Neuronal stem cell (in vitro differentiated cells): ENCODE measurements around the gene ZDHHC3. TPM values are rescaled to one million over a fixed set of nuclear protein-coding genes. Genes with fewer than 3 reads are reported as not detected.
A peak's percentile ranks its signal among the peaks of the same experiment; 100 is the strongest.

ENCODE experiments used
- DNase-seq: peaks from one replicate; pipeline ENCODE4 v3.0.0-alpha.2; 2013; ENCODE audit warnings: low spot score
- H2AFZ ChIP-seq: one replicate; pipeline ENCODE4 v1.6.1; 2013; ENCODE audit warnings: mild to moderate bottlenecking, low read length, inconsistent platforms
- H2AK5ac ChIP-seq: 2 replicates; pipeline ENCODE4 v1.6.1; 2013; ENCODE audit warnings: low read depth, mild to moderate bottlenecking, inconsistent platforms, low read length, moderate library complexity, mixed read lengths
- H2BK120ac ChIP-seq: 2 replicates; pipeline ENCODE4 v1.6.1; 2013; ENCODE audit warnings: low read depth, mild to moderate bottlenecking, inconsistent platforms, low read length, moderate library complexity, mixed read lengths
- H2BK12ac ChIP-seq: one replicate; pipeline ENCODE4 v1.6.1; 2013; ENCODE audit warnings: low read length, inconsistent platforms
- H2BK15ac ChIP-seq: 2 replicates; pipeline ENCODE4 v1.6.1; 2013; ENCODE audit warnings: mild to moderate bottlenecking, low read length, inconsistent platforms, mixed read lengths
- H2BK5ac ChIP-seq: one replicate; pipeline ENCODE4 v1.6.1; 2013; ENCODE audit warnings: inconsistent platforms, mild to moderate bottlenecking, low read length, moderate library complexity
- H3K14ac ChIP-seq: one replicate; pipeline ENCODE4 v1.6.1; 2013; ENCODE audit warnings: low read length, inconsistent platforms
- H3K18ac ChIP-seq: 2 replicates; pipeline ENCODE4 v1.6.1; 2013; ENCODE audit warnings: low read length, inconsistent platforms
- H3K23ac ChIP-seq: 2 replicates; pipeline ENCODE4 v1.6.1; 2013; ENCODE audit warnings: low read depth, mild to moderate bottlenecking, mixed read lengths, low read length, inconsistent platforms; ENCODE audit not compliant: poor library complexity
- H3K27ac ChIP-seq: replicated peaks from 3 replicates; pipeline ENCODE4 v1.5.1; 2013; ENCODE audit warnings: low read length, inconsistent platforms
- H3K27me3 ChIP-seq, 3 experiments: 2 replicates each; pipeline ENCODE4 v1.6.1; 2013; ENCODE audit warnings: low read length in 3 of 3, mild to moderate bottlenecking in 2 of 3, inconsistent platforms in 1 of 3, low read depth in 1 of 3, mixed read lengths in 1 of 3, moderate library complexity in 1 of 3; ENCODE audit not compliant: control insufficient read depth in 3 of 3, insufficient read depth in 3 of 3
- H3K36me3 ChIP-seq, 2 donors: replicated peaks in 1 of 2; 2 replicates each; pipeline ENCODE4 v1.6.1; 2013; ENCODE audit warnings: low read length in 2 of 2; ENCODE audit not compliant: control insufficient read depth in 2 of 2, insufficient read depth in 2 of 2
- H3K4ac ChIP-seq: 2 replicates; pipeline ENCODE4 v1.6.1; 2013; ENCODE audit warnings: inconsistent platforms, mild to moderate bottlenecking, low read length, moderate library complexity
- H3K4me1 ChIP-seq, 2 donors: 1 replicate in 1 of 2; 2 replicates in 1 of 2; pipeline ENCODE4 v1.6.1; 2013; ENCODE audit warnings: low read length in 2 of 2, low read depth in 1 of 2; ENCODE audit not compliant: control insufficient read depth in 2 of 2, insufficient read depth in 1 of 2
- H3K4me2 ChIP-seq: one replicate; pipeline ENCODE4 v1.6.1; 2013; ENCODE audit warnings: mild to moderate bottlenecking, low read length, inconsistent platforms; ENCODE audit not compliant: insufficient read depth, poor library complexity, severe bottlenecking
- H3K4me3 ChIP-seq, 2 donors: 2 replicates each; pipeline ENCODE4 v1.5.1; 2013; ENCODE audit warnings: low read length in 2 of 2, mild to moderate bottlenecking in 2 of 2, inconsistent platforms in 1 of 2, moderate library complexity in 1 of 2
- H3K79me1 ChIP-seq: one replicate; pipeline ENCODE4 v1.6.1; 2013; ENCODE audit warnings: low read depth, mild to moderate bottlenecking, inconsistent platforms, low read length, moderate library complexity
- H3K9ac ChIP-seq: one replicate; pipeline ENCODE4 v1.6.1; 2013; ENCODE audit warnings: mild to moderate bottlenecking, low read depth, low read length, inconsistent platforms; ENCODE audit not compliant: poor library complexity
- H3K9me3 ChIP-seq, 2 donors: replicated peaks in 1 of 2; 2 replicates each; pipeline versions ENCODE3 to v1.6.1; 2013; ENCODE audit warnings: low read length in 2 of 2, mild to moderate bottlenecking in 2 of 2, inconsistent platforms in 1 of 2, low read depth in 1 of 2, mixed read lengths in 1 of 2, moderate library complexity in 1 of 2; ENCODE audit not compliant: control insufficient read depth in 2 of 2, insufficient read depth in 1 of 2
- H4K8ac ChIP-seq: one replicate; pipeline ENCODE4 v1.6.1; 2013; ENCODE audit warnings: low read depth, mild to moderate bottlenecking, inconsistent platforms, low read length, moderate library complexity
- H4K91ac ChIP-seq: one replicate; pipeline ENCODE4 v1.6.1; 2013; ENCODE audit warnings: low read length, low read depth, mild to moderate bottlenecking, inconsistent platforms; ENCODE audit not compliant: poor library complexity
- WGBS, 2 donors: extraction: QIAGEN DNeasy Blood & Tissue Kit; methylation state at CpG; one replicate each; pipeline ENCODE4 v1.1.7; 2013; ENCODE audit warnings: missing lambda C conversion rate in 2 of 2, mixed read lengths in 1 of 2; ENCODE audit not compliant: insufficient read length in 2 of 2, insufficient replicate concordance in 1 of 2; ENCODE audit errors: extremely low coverage in 2 of 2; 5-methylcytosine and 5-hydroxymethylcytosine counted together
- polyA plus RNA-seq, 2 experiments: library from polyadenylated mRNA; stranded (reverse); fragments of 200-250 nt; gene quantifications; one replicate each; pipeline ENCODE4 v1.2.3, GENCODE V29; 2013

Gene ZDHHC3
- 39.5 TPM for polyA plus RNA-seq (2013, experiment 1 of 2)
- 37.0 TPM for polyA plus RNA-seq (2013, experiment 2 of 2)

GRCh38 chr3:44976002-44976815 lies at the start of gene ZDHHC3, which contains the start of gene EXOSC7:
Gene ZDHHC3, minus strand, starts transcription at chr3:44976174. Its CDS starts 16,738 bp downstream, at chr3:44959436.
Gene EXOSC7, plus strand, starts transcription at chr3:44976244. Its CDS starts 34 bp downstream, at chr3:44976278.
- Histone ChIP-seq H3K18ac (peak within 1 kb of the TSS; percentile 89), H3K23ac (peak within 1 kb of the TSS; percentile 98), H3K4me1 (peaks cover 5 to 10% of the 10 kb centered on the region in 2 donors), H2AFZ (peak within 1 kb of the TSS; percentile 98), H2AK5ac (peak within 1 kb of the TSS; percentile 76), H4K91ac (no peak within 1 kb of the TSS), H3K36me3 (peaks cover 3 to 16% of the 10 kb centered on the region in 2 donors), H2BK5ac (peak within 1 kb of the TSS; percentile 57), H3K9me3 (no peaks in the 10 kb centered on the region), H3K4me2 (peak within 1 kb of the TSS; percentile 74), H2BK12ac (no peak within 1 kb of the TSS), H3K27me3 (no peaks in the 10 kb centered on the region), H3K14ac (peak within 1 kb of the TSS; percentile 96), H3K4ac (no peak within 1 kb of the TSS), H3K9ac (peak within 1 kb of the TSS; percentile 93), H3K27ac (peak within 1 kb of the TSS; percentile 63), H4K8ac (no peak within 1 kb of the TSS), H2BK15ac (no peak within 1 kb of the TSS), H2BK120ac (peak within 1 kb of the TSS; percentile 35), H3K79me1 (peaks cover 9% of the 10 kb centered on the region), H3K4me3 (peak within 1 kb of the TSS; percentile 97 to 98)
- DNase-seq: peak; percentile 88
- no CpG with 5 or more reads among the region's 82 CpGs for WGBS, 2 donors

GRCh38 chr3:45024542-45025255 lies 48.7 kb upstream of the ZDHHC3 start:
- Histone ChIP-seq H3K4me1 (peaks cover 0 to 11% of the 10 kb centered on the region in 2 donors), H4K91ac (no peak overlapping the region)

GRCh38 chr3:45023675-45024074 lies 47.7 kb upstream of the ZDHHC3 start:
- Histone ChIP-seq H2BK5ac (no peak overlapping the region), H3K27me3 (no peaks in the 10 kb centered on the region), H2BK120ac (no peak overlapping the region), H2BK12ac (no peak overlapping the region), H3K9me3 (no peaks in the 10 kb centered on the region), H3K4me3 (no peak overlapping the region), H2BK15ac (no peak overlapping the region), H3K79me1 (no peaks in the 10 kb centered on the region), H3K9ac (no peak overlapping the region), H2AFZ (no peak overlapping the region), H3K4me1 (peaks cover 0 to 11% of the 10 kb centered on the region in 2 donors), H4K8ac (no peak overlapping the region), H3K23ac (no peak overlapping the region), H3K4ac (no peak overlapping the region), H3K18ac (no peak overlapping the region), H3K14ac (no peak overlapping the region), H3K27ac (no peak overlapping the region), H3K4me2 (no peak overlapping the region), H3K36me3 (no peaks in the 10 kb centered on the region), H4K91ac (no peak overlapping the region), H2AK5ac (no peak overlapping the region)
- no CpG with 5 or more reads among the region's 3 CpGs for WGBS, 2 donors
- no peak for DNase-seq

More at GRCh38 chr3:45024542-45025255, 48.7 kb upstream of the ZDHHC3 start:
- no peak overlapping the region for H2BK120ac ChIP-seq
- no peak overlapping the region for H3K4me2 ChIP-seq
- H3K36me3 ChIP-seq: no peaks in the 10 kb centered on the region
- no peak overlapping the region for H2BK5ac ChIP-seq
- H3K27me3 ChIP-seq: no peaks in the 10 kb centered on the region
- no peak overlapping the region for H3K27ac ChIP-seq
- H2BK15ac ChIP-seq: no peak overlapping the region
- H3K4me3 ChIP-seq: no peak overlapping the region
- H2AK5ac ChIP-seq: no peak overlapping the region
- H3K4ac ChIP-seq: no peak overlapping the region
- H3K9ac ChIP-seq: no peak overlapping the region
- H3K9me3 ChIP-seq: no peaks in the 10 kb centered on the region
- H4K8ac ChIP-seq: no peak overlapping the region
- H3K14ac ChIP-seq: no peak overlapping the region
- no peak overlapping the region for H2BK12ac ChIP-seq
- no CpG with 5 or more reads among the region's 6 CpGs for WGBS, 2 donors
- H3K23ac ChIP-seq: no peak overlapping the region
- H2AFZ ChIP-seq: no peak overlapping the region
- no peak overlapping the region for H3K18ac ChIP-seq
- H3K79me1 ChIP-seq: no peaks in the 10 kb centered on the region
- DNase-seq: no peak
